ENCODE data around the gene SEMA5A. TPM values are rescaled to one million over a fixed set of nuclear protein-coding genes. Genes with fewer than 3 reads are reported as not detected.

The SEMA5A gene
- polyA plus RNA-seq, 3 donors: not detected

GRCh38 chr5:9462109-9462508 lies 83.8 kb downstream of the SEMA5A start:
- Histone ChIP-seq H3K36me3 (replicated peaks in 1 of 2; ENCODE audit: control insufficient read depth in 1 of 2, insufficient read depth in 2 of 2, low read length in 2 of 2) (no peaks in the 10 kb centered on the region), H3K4me3 (replicated peaks in 1 of 3; ENCODE audit: low read depth in 2 of 3, low read length in 3 of 3) (no peak overlapping the region), H4K20me1 (ENCODE audit: insufficient read depth, low read length) (no peaks in the 10 kb centered on the region), H3K9me3 (replicated peaks in 1 of 2; ENCODE audit: control insufficient read depth in 1 of 2, insufficient read depth in 1 of 2, low read length in 2 of 2) (peaks cover 9 to 10% of the 10 kb centered on the region in 2 donors), H3K4me2 (replicated peaks; ENCODE audit: extremely low read depth, low read length, poor library complexity, severe bottlenecking) (no peak overlapping the region), H3K9ac (ENCODE audit: insufficient read depth, low read length, poor library complexity, severe bottlenecking) (no peak overlapping the region), H2AFZ (ENCODE audit: insufficient read depth, low read depth, low read length, poor library complexity, severe bottlenecking) (no peak overlapping the region), H3K4me1 (ENCODE audit: control insufficient read depth in 1 of 2, insufficient read depth in 2 of 2, low read length in 2 of 2) (no peaks in the 10 kb centered on the region), H3K79me2 (ENCODE audit: insufficient read depth, low read length) (no peaks in the 10 kb centered on the region), H3K27ac (ENCODE audit: low read depth in 1 of 2, low read length in 2 of 2) (no peak overlapping the region), H3K27me3 (ENCODE audit: control insufficient read depth in 2 of 2, insufficient read depth in 2 of 2, low read length in 2 of 2) (no peaks in the 10 kb centered on the region)
- DNase-seq: no peak
- Mint-ChIP-seq H3K27me3 (ENCODE audit: low read depth in 3 of 3) (peaks cover 0 to 2% (median 0%) of the 10 kb centered on the region in 3 donors), H3K36me3 (no peaks in the 10 kb centered on the region), H3K27ac (no peak overlapping the region), H3K4me1 (no peaks in the 10 kb centered on the region), H3K4me3 (no peak overlapping the region), H3K9me3 (peaks cover 5 to 14% (median 9%) of the 10 kb centered on the region in 7 donors)
- no CpG with 5 or more reads among the region's 3 CpGs for WGBS (ENCODE audit: insufficient coverage)
- no peak for TF ChIP-seq CTCF (IDR thresholded peaks at IDR 0.05)
- intact Hi-C loops (cut with micrococcal nuclease): no loop called here

GRCh38 chr5:9460885-9461645 lies 84.8 kb downstream of the SEMA5A start:
- no CpG with 5 or more reads among the region's 3 CpGs for WGBS (ENCODE audit: insufficient coverage)
- H3K4me3 ChIP-seq (replicated peaks in 1 of 3; ENCODE audit: low read depth in 2 of 3, low read length in 3 of 3): no peak overlapping the region
- TF ChIP-seq CTCF (IDR thresholded peaks at IDR 0.05): no peak
- H3K36me3 ChIP-seq (replicated peaks in 1 of 2; ENCODE audit: control insufficient read depth in 1 of 2, insufficient read depth in 2 of 2, low read length in 2 of 2): no peaks in the 10 kb centered on the region
- Mint-ChIP-seq H3K4me3 (no peak overlapping the region), H3K36me3 (no peaks in the 10 kb centered on the region), H3K9me3 (peaks cover 5 to 14% (median 9%) of the 10 kb centered on the region in 7 donors), H3K27ac (peak overlapping the region in 1 of 7 donors; percentile 33), H3K27me3 (ENCODE audit: low read depth in 3 of 3) (peaks cover 0 to 2% (median 0%) of the 10 kb centered on the region in 3 donors), H3K4me1 (no peaks in the 10 kb centered on the region)
- DNase-seq: no peak
- H2AFZ ChIP-seq (ENCODE audit: insufficient read depth, low read depth, low read length, poor library complexity, severe bottlenecking): no peak overlapping the region
- no peaks in the 10 kb centered on the region for H3K79me2 ChIP-seq (ENCODE audit: insufficient read depth, low read length)
- H3K9ac ChIP-seq (ENCODE audit: insufficient read depth, low read length, poor library complexity, severe bottlenecking): no peak overlapping the region
- H3K27ac ChIP-seq (ENCODE audit: low read depth in 1 of 2, low read length in 2 of 2): no peak overlapping the region
- intact Hi-C loops (cut with micrococcal nuclease): no loop called here
- peaks cover 9 to 10% of the 10 kb centered on the region in 2 donors for H3K9me3 ChIP-seq (replicated peaks in 1 of 2; ENCODE audit: control insufficient read depth in 1 of 2, insufficient read depth in 1 of 2, low read length in 2 of 2)
- no peaks in the 10 kb centered on the region for H3K27me3 ChIP-seq (ENCODE audit: control insufficient read depth in 2 of 2, insufficient read depth in 2 of 2, low read length in 2 of 2)
- no peaks in the 10 kb centered on the region for H3K4me1 ChIP-seq (ENCODE audit: control insufficient read depth in 1 of 2, insufficient read depth in 2 of 2, low read length in 2 of 2)
- H4K20me1 ChIP-seq (ENCODE audit: insufficient read depth, low read length): no peaks in the 10 kb centered on the region
- no peak overlapping the region for H3K4me2 ChIP-seq (replicated peaks; ENCODE audit: extremely low read depth, low read length, poor library complexity, severe bottlenecking)
